ENCODE results near the gene DRD2. TPM values are rescaled to one million over a fixed set of nuclear protein-coding genes. Genes with fewer than 3 reads are reported as not detected.
A peak's percentile ranks its signal among the peaks of the same experiment; 100 is the strongest.
"Not testable (repeated sequence)": the region's sequence is repeated elsewhere in the genome, so short reads cannot be mapped to it uniquely, and the experiment has no call there.

The DRD2 gene
- total RNA-seq = under 1 TPM in 1 of 6 donors, not detected in 5; 0.13 TPM

DNA sequence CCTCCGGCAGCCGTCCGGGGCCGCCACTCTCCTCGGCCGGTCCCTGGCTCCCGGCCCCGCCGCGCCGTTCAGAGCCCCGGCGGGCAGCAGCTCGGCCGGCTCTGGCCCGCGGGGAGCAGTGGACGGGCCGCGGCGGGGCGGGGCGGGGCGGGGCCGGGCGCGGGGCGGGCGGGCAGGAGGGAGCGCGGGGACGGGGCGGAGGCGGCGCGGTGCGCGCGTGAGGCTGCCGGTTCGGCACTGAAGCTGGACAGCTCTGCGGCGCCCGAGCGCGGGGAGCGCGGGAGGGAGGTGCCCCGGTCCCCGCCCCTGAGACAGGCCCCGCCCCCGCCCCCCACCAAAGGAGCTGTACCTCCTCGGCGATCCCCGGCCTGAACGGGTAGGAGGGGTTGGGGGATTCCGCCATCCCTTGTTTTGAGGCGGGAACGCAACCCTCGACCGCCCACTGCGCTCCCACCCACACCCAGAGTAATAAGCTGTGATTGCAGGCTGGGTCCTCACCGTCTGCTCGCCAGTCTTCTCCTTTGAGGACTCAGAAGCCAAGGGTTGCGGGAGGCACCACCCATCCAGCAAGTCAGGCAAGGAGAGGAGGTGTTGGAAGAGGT is at the start of gene DRD2:
Gene DRD2 (minus strand): TSS at position 239 of the 602 bp plus-strand sequence. CDS start 50,747 bp downstream, outside the sequence.
- H3K36me3 ChIP-seq = no peaks in the 10 kb centered on the region
- ATAC-seq (ENCODE audit: low FRiP score in 2 of 2) = no peak
- no peak within 1 kb of the TSS for H3K27ac ChIP-seq
- 8 to 21% methylated on average over 5 to 6 of the region's 65 CpGs for whole genome bisulfite sequencing, 2 donors
- peaks cover 0 to 15% (median 3%) of the 10 kb centered on the region in 4 donors for H3K4me1 ChIP-seq
- H3K27me3 ChIP-seq = peaks cover 0 to 26% (median 10%) of the 10 kb centered on the region in 4 donors
- DNase-seq = peak in 1 of 2 donors; percentile 83
- H3K9me3 ChIP-seq = no peaks in the 10 kb centered on the region
- TF ChIP-seq POLR2A (IDR thresholded peaks at IDR 0.05) = no peak
- TF ChIP-seq, protein P1, sequence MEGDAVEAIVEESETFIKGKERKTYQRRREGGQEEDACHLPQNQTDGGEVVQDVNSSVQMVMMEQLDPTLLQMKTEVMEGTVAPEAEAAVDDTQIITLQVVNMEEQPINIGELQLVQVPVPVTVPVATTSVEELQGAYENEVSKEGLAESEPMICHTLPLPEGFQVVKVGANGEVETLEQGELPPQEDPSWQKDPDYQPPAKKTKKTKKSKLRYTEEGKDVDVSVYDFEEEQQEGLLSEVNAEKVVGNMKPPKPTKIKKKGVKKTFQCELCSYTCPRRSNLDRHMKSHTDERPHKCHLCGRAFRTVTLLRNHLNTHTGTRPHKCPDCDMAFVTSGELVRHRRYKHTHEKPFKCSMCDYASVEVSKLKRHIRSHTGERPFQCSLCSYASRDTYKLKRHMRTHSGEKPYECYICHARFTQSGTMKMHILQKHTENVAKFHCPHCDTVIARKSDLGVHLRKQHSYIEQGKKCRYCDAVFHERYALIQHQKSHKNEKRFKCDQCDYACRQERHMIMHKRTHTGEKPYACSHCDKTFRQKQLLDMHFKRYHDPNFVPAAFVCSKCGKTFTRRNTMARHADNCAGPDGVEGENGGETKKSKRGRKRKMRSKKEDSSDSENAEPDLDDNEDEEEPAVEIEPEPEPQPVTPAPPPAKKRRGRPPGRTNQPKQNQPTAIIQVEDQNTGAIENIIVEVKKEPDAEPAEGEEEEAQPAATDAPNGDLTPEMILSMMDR (IDR thresholded peaks at IDR 0.05) = no peak
- TF ChIP-seq POLR2AphosphoS5 (IDR thresholded peaks at IDR 0.05) = no peak
- H3K4me3 ChIP-seq = peak within 1 kb of the TSS in 1 of 4 donors; percentile 6

DNA sequence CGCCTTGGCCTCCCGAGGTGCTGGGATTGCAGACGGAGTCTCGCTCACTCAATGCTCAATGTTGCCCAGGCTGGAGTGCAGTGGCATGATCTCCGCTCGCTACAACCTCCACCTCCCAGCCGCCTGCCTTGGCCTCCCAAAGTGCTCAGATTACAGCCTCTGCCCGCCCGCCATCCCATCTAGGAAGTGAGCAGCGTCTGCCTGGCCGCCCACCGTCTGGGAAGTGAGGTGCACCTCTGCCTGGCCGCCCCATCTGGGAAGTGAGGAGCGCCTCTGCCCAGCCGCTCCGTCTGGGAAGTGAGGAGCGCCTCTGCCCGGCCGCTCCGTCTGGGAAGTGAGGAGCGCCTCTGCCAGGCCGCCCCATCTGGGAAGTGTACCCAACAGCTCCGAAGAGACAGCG is 48.7 kb upstream of the DRD2 start:
- not testable (repeated sequence) for H3K27me3 ChIP-seq; H3K4me1 ChIP-seq; H3K4me3 ChIP-seq; H3K27ac ChIP-seq; H3K36me3 ChIP-seq; ATAC-seq (ENCODE audit: low FRiP score in 2 of 2); H3K9me3 ChIP-seq
- 96 to 97% methylated on average over 18 to 20 of the region's 24 CpGs for WGBS, 2 donors
- peak in 1 of 2 donors; percentile 64 for DNase-seq

DNA sequence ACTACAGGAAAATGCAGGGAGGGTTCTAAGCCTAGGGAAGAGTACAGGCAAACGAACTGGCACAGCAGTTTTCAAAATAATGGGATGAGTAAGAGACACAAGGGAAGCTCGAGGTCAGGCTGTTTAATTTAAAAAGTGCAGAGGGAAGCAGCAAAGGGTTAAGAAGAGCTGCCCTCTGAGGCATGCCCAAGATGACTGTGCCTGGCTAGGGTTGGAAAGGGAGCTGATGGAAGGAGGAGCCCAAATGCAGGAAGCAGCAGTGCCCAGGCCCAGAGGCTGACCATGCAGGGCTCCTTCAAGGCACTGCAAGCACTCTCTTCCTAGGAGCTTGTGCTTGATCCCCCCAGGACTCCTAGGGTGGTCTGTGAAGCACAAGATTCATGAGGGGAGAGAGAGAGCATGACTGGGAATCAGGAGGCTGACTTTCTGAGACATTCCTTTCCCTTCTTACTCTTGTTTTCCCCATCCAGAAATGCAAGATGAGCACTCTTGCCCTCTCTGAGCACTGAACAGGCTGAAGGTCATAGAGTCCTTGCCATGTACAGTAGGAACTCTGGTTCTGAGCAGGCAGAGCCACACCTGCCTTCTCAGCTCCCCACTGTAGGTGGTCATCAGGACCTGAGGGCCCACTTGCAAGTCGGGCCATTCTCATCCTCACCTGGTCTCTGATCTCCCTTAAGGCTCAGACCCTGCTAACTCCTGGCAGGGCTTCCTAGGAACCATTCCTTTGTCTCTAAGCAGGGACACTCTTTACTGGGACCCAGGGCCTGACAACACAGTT is 46.7 kb upstream of the DRD2 start:
- Histone ChIP-seq H3K9me3 (no peaks in the 10 kb centered on the region), H3K27ac (no peak overlapping the region), H3K4me1 (no peaks in the 10 kb centered on the region), H3K27me3 (no peaks in the 10 kb centered on the region), H3K4me3 (no peak overlapping the region), H3K36me3 (no peaks in the 10 kb centered on the region)
- TF ChIP-seq POLR2A (IDR thresholded peaks at IDR 0.05) (no peak), POLR2AphosphoS5 (IDR thresholded peaks at IDR 0.05) (no peak), EP300 (IDR thresholded peaks at IDR 0.05) (no peak)
- TF ChIP-seq, protein P1 (IDR thresholded peaks at IDR 0.05) = no peak
- DNase-seq = no peak
- no peak for ATAC-seq (ENCODE audit: low FRiP score in 2 of 2)
- 46 to 57% methylated on average over 3 of the region's 3 CpGs for WGBS, 2 donors

DNA sequence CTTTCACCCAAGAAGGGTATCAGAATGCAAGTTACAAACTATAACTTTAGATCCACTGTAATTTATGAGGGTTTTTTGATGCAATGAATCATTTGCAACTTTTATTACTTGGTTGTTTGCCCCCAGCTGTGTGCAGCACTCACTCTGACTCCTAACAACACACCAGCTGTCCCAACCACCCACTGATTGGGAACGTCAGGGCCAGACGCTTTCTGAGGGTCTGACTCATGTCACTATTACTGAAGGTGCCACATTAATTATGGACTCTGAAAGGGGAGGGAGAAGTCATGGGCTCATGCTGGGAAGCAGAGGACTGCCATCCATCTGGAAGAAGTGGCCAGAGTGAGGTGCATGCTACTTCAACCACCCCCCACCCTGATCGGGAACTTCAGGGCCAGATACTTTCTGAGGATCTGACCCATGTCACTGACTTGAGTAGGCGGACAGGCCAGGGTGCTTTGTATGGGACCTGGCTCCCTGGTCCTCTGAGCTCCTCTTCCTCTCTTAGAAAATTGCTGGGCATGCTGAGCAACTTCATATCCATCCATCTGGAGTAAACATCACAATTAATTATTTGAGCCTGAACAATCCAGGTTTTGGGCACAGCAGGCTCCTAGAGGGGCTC is 44.9 kb upstream of the DRD2 start:
- no peaks in the 10 kb centered on the region for H3K4me1 ChIP-seq
- H3K27ac ChIP-seq = no peak overlapping the region
- no peaks in the 10 kb centered on the region for H3K27me3 ChIP-seq
- DNase-seq = no peak
- H3K4me3 ChIP-seq = no peak overlapping the region
- no peaks in the 10 kb centered on the region for H3K9me3 ChIP-seq
- TF ChIP-seq, protein P1 (IDR thresholded peaks at IDR 0.05) = no peak
- TF ChIP-seq EP300 (IDR thresholded peaks at IDR 0.05) (no peak), POLR2A (IDR thresholded peaks at IDR 0.05) (no peak), POLR2AphosphoS5 (IDR thresholded peaks at IDR 0.05) (no peak)
- ATAC-seq (ENCODE audit: low FRiP score in 2 of 2) = no peak
- H3K36me3 ChIP-seq = no peaks in the 10 kb centered on the region
- 39 to 65% methylated on average over 3 to 4 of the region's 4 CpGs for WGBS, 2 donors

DNA sequence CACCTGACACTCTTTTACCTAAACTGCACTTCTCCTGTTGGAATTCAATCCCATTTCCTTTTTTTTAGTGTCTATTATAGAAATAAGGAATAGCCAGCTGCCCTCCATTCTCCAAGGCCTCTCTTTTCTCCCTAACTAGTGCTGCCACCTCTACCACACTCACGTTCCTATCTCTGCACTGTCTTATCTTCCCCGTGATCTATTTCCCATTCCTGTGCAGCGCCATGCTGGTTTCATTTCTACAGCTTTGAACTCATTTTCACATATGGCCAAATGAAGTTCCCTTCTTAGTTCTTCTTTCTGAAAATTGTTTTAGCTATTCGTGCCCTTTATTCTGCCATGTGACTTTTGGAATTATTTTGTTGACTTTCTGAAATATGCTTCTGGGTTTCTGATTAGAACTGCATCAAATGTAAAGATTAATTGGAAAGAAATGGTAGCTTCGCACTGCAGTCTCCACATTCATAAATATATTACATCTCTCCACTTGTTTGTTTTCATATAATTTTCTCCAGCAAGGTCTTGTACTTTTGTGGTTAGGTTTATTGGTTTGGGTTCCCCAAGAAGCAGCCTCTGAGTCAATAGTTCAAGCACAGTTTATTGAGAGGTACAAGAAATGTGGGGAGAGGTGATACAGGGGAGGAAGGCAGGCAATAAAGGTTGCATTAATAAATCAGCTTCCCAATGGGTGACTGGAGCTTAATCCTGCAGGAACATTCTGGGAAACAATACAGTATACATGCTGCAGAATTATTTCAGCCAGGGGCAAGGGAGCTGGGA is 43.7 kb upstream of the DRD2 start:
- 67 to 71% methylated on average over 5 of the region's 5 CpGs for WGBS, 2 donors

More for the DNA sequence above, 43.7 kb upstream of the DRD2 start:
- ATAC-seq (ENCODE audit: low FRiP score in 2 of 2) = no peak
- no peak for DNase-seq
- Histone ChIP-seq H3K4me1 (no peaks in the 10 kb centered on the region), H3K36me3 (no peaks in the 10 kb centered on the region), H3K4me3 (no peak overlapping the region), H3K27me3 (no peaks in the 10 kb centered on the region), H3K9me3 (no peaks in the 10 kb centered on the region), H3K27ac (no peak overlapping the region)
- TF ChIP-seq POLR2A (IDR thresholded peaks at IDR 0.05) (no peak), EP300 (IDR thresholded peaks at IDR 0.05) (no peak), POLR2AphosphoS5 (IDR thresholded peaks at IDR 0.05) (no peak)
- TF ChIP-seq, protein P1 (IDR thresholded peaks at IDR 0.05) = no peak

Data from upper lobe of left lung (tissue), 6 donors.